HT1080 (cell line): Measurements from ENCODE around the gene KEAP1. TPM values are rescaled to one million over a fixed set of nuclear protein-coding genes. Genes with fewer than 3 reads are reported as not detected.
A peak's percentile ranks its signal among the peaks of the same experiment; 100 is the strongest.

Experiments used
- DNase-seq: peaks from one replicate; pipeline ENCODE4 v3.0.0-alpha.2; 2015; ENCODE audit warnings: low read depth
- total RNA-seq: library from RNA; depleted of rRNA; stranded (reverse); fragments of >200 nt; shearing (Covaris generic); gene quantifications from 2 replicates; pipeline ENCODE4 v1.2.3, GENCODE V29; 2014

The KEAP1 gene
- total RNA-seq, 1 experiment from 2014 or later: 76.0 TPM

GRCh38 chr19:10525636-10526035 lies 22.5 kb upstream of the KEAP1 start:
- DNase-seq: no peak

- DNase-seq: no peak
Observed at GRCh38 chr19:10523135-10523636, 20.0 kb upstream of the KEAP1 start.

GRCh38 chr19:10521461-10522171 lies 18.5 kb upstream of the KEAP1 start:
- no peak for DNase-seq

GRCh38 chr19:10520652-10521318 lies 17.6 kb upstream of the KEAP1 start:
- no peak for DNase-seq

GRCh38 chr19:10519421-10519820 lies 16.3 kb upstream of the KEAP1 start:
- no peak for DNase-seq

GRCh38 chr19:10518444-10519361 lies 15.5 kb upstream of the KEAP1 start:
- DNase-seq: no peak

- DNase-seq: no peak
Observed at GRCh38 chr19:10517760-10518443, 14.7 kb upstream of the KEAP1 start.

- DNase-seq: no peak
Observed at GRCh38 chr19:10517361-10517759, 14.2 kb upstream of the KEAP1 start, which contains the start of gene S1PR5. Gene S1PR5, minus strand, starts transcription at chr19:10517447. Its CDS starts 2,436 bp downstream, at chr19:10515011.

- DNase-seq: no peak
Observed at GRCh38 chr19:10516671-10517286, 13.6 kb upstream of the KEAP1 start.

- no peak for DNase-seq
Observed at GRCh38 chr19:10516064-10516385, 12.9 kb upstream of the KEAP1 start.

- no peak for DNase-seq
Observed at GRCh38 chr19:10514211-10515145, 11.3 kb upstream of the KEAP1 start.

GRCh38 chr19:10513223-10513622 lies 10.1 kb upstream of the KEAP1 start:
- DNase-seq: no peak

GRCh38 chr19:10510301-10510802 lies 7.2 kb upstream of the KEAP1 start:
- no peak for DNase-seq

GRCh38 chr19:10508707-10509106 lies 5.6 kb upstream of the KEAP1 start:
- DNase-seq: peak; percentile 50

- no peak for DNase-seq
Observed at GRCh38 chr19:10508036-10508435, 4.9 kb upstream of the KEAP1 start.

- DNase-seq: peak; percentile 30
Observed at GRCh38 chr19:10505583-10506229, 2.5 kb upstream of the KEAP1 start.

GRCh38 chr19:10502524-10503001 lies 593 bp downstream of the KEAP1 start:
- DNase-seq: peak; percentile 89

- peak; percentile 52 for DNase-seq
Observed at GRCh38 chr19:10501971-10502523, 1.1 kb downstream of the KEAP1 start.
